ENCODE measurements around the gene HNRNPD.
"Not testable (repeated sequence)": the region's sequence is repeated elsewhere in the genome, so short reads cannot be mapped to it uniquely, and the experiment has no call there.

The HNRNPD gene

GRCh38 chr4:82367438-82368097, 6.2 kb downstream of the HNRNPD start:
- Histone ChIP-seq H4K91ac (ENCODE audit: low read length) (no peak overlapping the region), H3K23ac (ENCODE audit: low read length in 2 of 2) (no peak overlapping the region), H3K4me1 (ENCODE audit: control insufficient read depth, insufficient read depth, low read depth, low read length) (peaks cover 11% of the 10 kb centered on the region), H3K9me3 (ENCODE audit: control insufficient read depth, low read length) (no peaks in the 10 kb centered on the region), H2AFZ (ENCODE audit: low read depth, low read length) (no peak overlapping the region), H3K18ac (ENCODE audit: low read depth in 1 of 2, low read length in 2 of 2) (no peak overlapping the region), H3K9ac (ENCODE audit: low read length) (no peak overlapping the region), H3K79me1 (replicated peaks; ENCODE audit: low read length, poor library complexity, severe bottlenecking) (no peaks in the 10 kb centered on the region), H3K4me2 (ENCODE audit: low read length, poor library complexity, severe bottlenecking) (no peak overlapping the region), H3K27ac (ENCODE audit: low read length, poor library complexity, severe bottlenecking) (no peak overlapping the region), H3K4me3 (ENCODE audit: insufficient read depth in 1 of 2, low read depth in 1 of 2, low read length in 2 of 2) (no peak overlapping the region), H3K14ac (ENCODE audit: low read length in 2 of 2) (no peak overlapping the region), H4K8ac (ENCODE audit: low read length) (no peak overlapping the region), H2BK5ac (ENCODE audit: low read depth, low read length, poor library complexity, severe bottlenecking) (no peak overlapping the region), H3K27me3 (ENCODE audit: control insufficient read depth in 1 of 2, insufficient read depth in 1 of 2, low read length in 2 of 2) (no peaks in the 10 kb centered on the region), H2BK120ac (ENCODE audit: low read depth, low read length) (no peak overlapping the region), H3K36me3 (ENCODE audit: control insufficient read depth in 1 of 2, insufficient read depth in 2 of 2, low read depth in 1 of 2, low read length in 2 of 2) (peaks cover 8 to 39% of the 10 kb centered on the region in 2 experiments), H2BK15ac (ENCODE audit: low read depth, poor library complexity, severe bottlenecking) (no peak overlapping the region), H3K4ac (ENCODE audit: low read depth in 1 of 2, low read length in 2 of 2) (no peak overlapping the region), H2BK12ac (ENCODE audit: low read length in 2 of 2) (no peak overlapping the region), H2AK5ac (ENCODE audit: low read length, severe bottlenecking) (no peak overlapping the region)
- 95% methylated on average over 5 of the region's 5 CpGs for WGBS
- DNase-seq, result no peak

- not testable (repeated sequence) for H3K27ac ChIP-seq (ENCODE audit: low read length, poor library complexity, severe bottlenecking); H4K8ac ChIP-seq (ENCODE audit: low read length); H3K27me3 ChIP-seq (ENCODE audit: control insufficient read depth in 1 of 2, insufficient read depth in 1 of 2, low read length in 2 of 2); DNase-seq; H3K9me3 ChIP-seq (ENCODE audit: control insufficient read depth, low read length); H2BK120ac ChIP-seq (ENCODE audit: low read depth, low read length); H2BK15ac ChIP-seq (ENCODE audit: low read depth, poor library complexity, severe bottlenecking); H3K14ac ChIP-seq (ENCODE audit: low read length in 2 of 2); H3K23ac ChIP-seq (ENCODE audit: low read length in 2 of 2); H2BK12ac ChIP-seq (ENCODE audit: low read length in 2 of 2); H2AFZ ChIP-seq (ENCODE audit: low read depth, low read length); H3K18ac ChIP-seq (ENCODE audit: low read depth in 1 of 2, low read length in 2 of 2); H3K79me1 ChIP-seq (replicated peaks; ENCODE audit: low read length, poor library complexity, severe bottlenecking); H2BK5ac ChIP-seq (ENCODE audit: low read depth, low read length, poor library complexity, severe bottlenecking); H4K91ac ChIP-seq (ENCODE audit: low read length); H3K9ac ChIP-seq (ENCODE audit: low read length); H3K4me2 ChIP-seq (ENCODE audit: low read length, poor library complexity, severe bottlenecking); H3K4me3 ChIP-seq (ENCODE audit: insufficient read depth in 1 of 2, low read depth in 1 of 2, low read length in 2 of 2); H3K4ac ChIP-seq (ENCODE audit: low read depth in 1 of 2, low read length in 2 of 2); H2AK5ac ChIP-seq (ENCODE audit: low read length, severe bottlenecking)
- Histone ChIP-seq H3K4me1 (ENCODE audit: control insufficient read depth, insufficient read depth, low read depth, low read length) (peaks cover 13% of the 10 kb centered on the region), H3K36me3 (ENCODE audit: control insufficient read depth in 1 of 2, insufficient read depth in 2 of 2, low read depth in 1 of 2, low read length in 2 of 2) (peaks cover 8 to 39% of the 10 kb centered on the region in 2 experiments)
- 98% methylated on average over 11 of the region's 11 CpGs for WGBS
Observed at GRCh38 chr4:82366431-82366830, 7.4 kb downstream of the HNRNPD start.

GRCh38 chr4:82363896-82364487, 9.8 kb downstream of the HNRNPD start:
- no peak overlapping the region for H3K4me3 ChIP-seq (ENCODE audit: insufficient read depth in 1 of 2, low read depth in 1 of 2, low read length in 2 of 2)
- H3K79me1 ChIP-seq (replicated peaks; ENCODE audit: low read length, poor library complexity, severe bottlenecking), result no peaks in the 10 kb centered on the region
- no peak overlapping the region for H3K4ac ChIP-seq (ENCODE audit: low read depth in 1 of 2, low read length in 2 of 2)
- no peaks in the 10 kb centered on the region for H3K9me3 ChIP-seq (ENCODE audit: control insufficient read depth, low read length)
- no peak overlapping the region for H3K27ac ChIP-seq (ENCODE audit: low read length, poor library complexity, severe bottlenecking)
- no peak overlapping the region for H3K9ac ChIP-seq (ENCODE audit: low read length)
- H3K23ac ChIP-seq (ENCODE audit: low read length in 2 of 2), result no peak overlapping the region
- H2BK5ac ChIP-seq (ENCODE audit: low read depth, low read length, poor library complexity, severe bottlenecking), result no peak overlapping the region
- WGBS, result 96% methylated on average over 4 of the region's 4 CpGs
- no peak overlapping the region for H2AFZ ChIP-seq (ENCODE audit: low read depth, low read length)
- no peak overlapping the region for H2BK15ac ChIP-seq (ENCODE audit: low read depth, poor library complexity, severe bottlenecking)
- no peak overlapping the region for H2BK12ac ChIP-seq (ENCODE audit: low read length in 2 of 2)
- H3K18ac ChIP-seq (ENCODE audit: low read depth in 1 of 2, low read length in 2 of 2), result no peak overlapping the region
- H3K14ac ChIP-seq (ENCODE audit: low read length in 2 of 2), result no peak overlapping the region
- no peak overlapping the region for H4K8ac ChIP-seq (ENCODE audit: low read length)
- peaks cover 10% of the 10 kb centered on the region for H3K4me1 ChIP-seq (ENCODE audit: control insufficient read depth, insufficient read depth, low read depth, low read length)
- H4K91ac ChIP-seq (ENCODE audit: low read length), result no peak overlapping the region
- no peaks in the 10 kb centered on the region for H3K27me3 ChIP-seq (ENCODE audit: control insufficient read depth in 1 of 2, insufficient read depth in 1 of 2, low read length in 2 of 2)
- peaks cover 8 to 28% of the 10 kb centered on the region in 2 experiments for H3K36me3 ChIP-seq (ENCODE audit: control insufficient read depth in 1 of 2, insufficient read depth in 2 of 2, low read depth in 1 of 2, low read length in 2 of 2)
- H2BK120ac ChIP-seq (ENCODE audit: low read depth, low read length), result no peak overlapping the region
- H3K4me2 ChIP-seq (ENCODE audit: low read length, poor library complexity, severe bottlenecking), result peak overlapping the region; percentile 16
- DNase-seq, result no peak
- H2AK5ac ChIP-seq (ENCODE audit: low read length, severe bottlenecking), result no peak overlapping the region

- H3K14ac ChIP-seq (ENCODE audit: low read length in 2 of 2), result no peak overlapping the region
- peak overlapping the region; percentile 21 for H3K4me2 ChIP-seq (ENCODE audit: low read length, poor library complexity, severe bottlenecking)
- H2AK5ac ChIP-seq (ENCODE audit: low read length, severe bottlenecking), result no peak overlapping the region
- no peak overlapping the region for H3K23ac ChIP-seq (ENCODE audit: low read length in 2 of 2)
- H3K18ac ChIP-seq (ENCODE audit: low read depth in 1 of 2, low read length in 2 of 2), result no peak overlapping the region
- H2BK12ac ChIP-seq (ENCODE audit: low read length in 2 of 2), result no peak overlapping the region
- H3K36me3 ChIP-seq (ENCODE audit: control insufficient read depth in 1 of 2, insufficient read depth in 2 of 2, low read depth in 1 of 2, low read length in 2 of 2), result peaks cover 10 to 27% of the 10 kb centered on the region in 2 experiments
- DNase-seq, result no peak
- no peaks in the 10 kb centered on the region for H3K27me3 ChIP-seq (ENCODE audit: control insufficient read depth in 1 of 2, insufficient read depth in 1 of 2, low read length in 2 of 2)
- H3K79me1 ChIP-seq (replicated peaks; ENCODE audit: low read length, poor library complexity, severe bottlenecking), result no peaks in the 10 kb centered on the region
- no peak overlapping the region for H2AFZ ChIP-seq (ENCODE audit: low read depth, low read length)
- no peak overlapping the region for H4K91ac ChIP-seq (ENCODE audit: low read length)
- peaks cover 10% of the 10 kb centered on the region for H3K4me1 ChIP-seq (ENCODE audit: control insufficient read depth, insufficient read depth, low read depth, low read length)
- peak overlapping the region; percentile 29 for H3K27ac ChIP-seq (ENCODE audit: low read length, poor library complexity, severe bottlenecking)
- WGBS, result 81% methylated on average over 6 of the region's 9 CpGs
- no peak overlapping the region for H4K8ac ChIP-seq (ENCODE audit: low read length)
- no peak overlapping the region for H2BK120ac ChIP-seq (ENCODE audit: low read depth, low read length)
- no peak overlapping the region for H3K4me3 ChIP-seq (ENCODE audit: insufficient read depth in 1 of 2, low read depth in 1 of 2, low read length in 2 of 2)
- no peaks in the 10 kb centered on the region for H3K9me3 ChIP-seq (ENCODE audit: control insufficient read depth, low read length)
- H2BK5ac ChIP-seq (ENCODE audit: low read depth, low read length, poor library complexity, severe bottlenecking), result no peak overlapping the region
- no peak overlapping the region for H3K4ac ChIP-seq (ENCODE audit: low read depth in 1 of 2, low read length in 2 of 2)
- peak overlapping the region; percentile 48 for H3K9ac ChIP-seq (ENCODE audit: low read length)
- no peak overlapping the region for H2BK15ac ChIP-seq (ENCODE audit: low read depth, poor library complexity, severe bottlenecking)
Observed at GRCh38 chr4:82362565-82362964, 11.2 kb downstream of the HNRNPD start.
